Measurements from ENCODE around the gene GAP43. TPM values are rescaled to one million over a fixed set of nuclear protein-coding genes. Genes with fewer than 3 reads are reported as not detected.

The GAP43 gene
- total RNA-seq, 6 experiments from 2014 or later = not detected

DNA sequence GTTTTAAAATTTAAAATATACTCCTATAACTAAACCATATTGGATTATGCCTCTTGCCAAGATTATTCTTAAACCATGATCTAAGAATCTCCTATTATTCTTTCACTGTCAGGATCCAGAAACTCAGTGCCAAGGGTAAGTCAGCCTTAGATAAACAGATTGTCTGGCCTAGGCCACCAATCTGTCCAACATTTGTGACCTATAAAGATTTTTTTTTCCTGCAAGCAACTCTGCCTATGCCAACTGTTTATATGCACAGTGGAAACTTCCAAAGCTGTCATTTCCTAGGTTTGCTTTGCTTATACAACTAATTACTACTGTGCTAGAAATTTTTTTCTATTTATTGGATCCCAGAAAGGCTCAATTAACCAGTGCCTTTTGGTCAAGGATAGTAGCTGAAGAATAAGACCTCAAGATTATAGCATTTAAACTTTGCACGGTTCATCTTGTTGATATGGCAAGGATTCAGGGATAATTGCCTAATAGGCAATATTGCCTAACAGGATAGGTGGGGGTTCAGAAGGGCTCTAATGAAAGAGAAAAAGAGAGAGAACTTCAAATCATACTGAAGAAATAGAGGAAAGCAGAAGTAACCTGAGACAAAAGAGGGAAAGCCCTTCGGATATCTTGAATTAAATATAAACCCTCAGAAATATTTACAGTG, 22.8 kb downstream of the GAP43 start:
- Histone ChIP-seq H3K27ac (peak overlapping the region in 1 of 3 donors; percentile 69), H3K27me3 (no peaks in the 10 kb centered on the region), H3K9me3 (no peaks in the 10 kb centered on the region), H3K4me1 (peaks cover 0 to 18% (median 0%) of the 10 kb centered on the region in 4 donors), H3K36me3 (no peaks in the 10 kb centered on the region), H3K4me3 (no peak overlapping the region)
- ATAC-seq = peak; percentile 86 to 95 (median 92)
- WGBS (ENCODE audit: insufficient coverage, low coverage, low lambda C conversion rate, missing lambda C conversion rate) = 53% methylated on average over 2 of the region's 2 CpGs
- intact Hi-C loops (cut with DNase I) = no loop called here
- no peak for DNase-seq
- TF ChIP-seq, protein P1, sequence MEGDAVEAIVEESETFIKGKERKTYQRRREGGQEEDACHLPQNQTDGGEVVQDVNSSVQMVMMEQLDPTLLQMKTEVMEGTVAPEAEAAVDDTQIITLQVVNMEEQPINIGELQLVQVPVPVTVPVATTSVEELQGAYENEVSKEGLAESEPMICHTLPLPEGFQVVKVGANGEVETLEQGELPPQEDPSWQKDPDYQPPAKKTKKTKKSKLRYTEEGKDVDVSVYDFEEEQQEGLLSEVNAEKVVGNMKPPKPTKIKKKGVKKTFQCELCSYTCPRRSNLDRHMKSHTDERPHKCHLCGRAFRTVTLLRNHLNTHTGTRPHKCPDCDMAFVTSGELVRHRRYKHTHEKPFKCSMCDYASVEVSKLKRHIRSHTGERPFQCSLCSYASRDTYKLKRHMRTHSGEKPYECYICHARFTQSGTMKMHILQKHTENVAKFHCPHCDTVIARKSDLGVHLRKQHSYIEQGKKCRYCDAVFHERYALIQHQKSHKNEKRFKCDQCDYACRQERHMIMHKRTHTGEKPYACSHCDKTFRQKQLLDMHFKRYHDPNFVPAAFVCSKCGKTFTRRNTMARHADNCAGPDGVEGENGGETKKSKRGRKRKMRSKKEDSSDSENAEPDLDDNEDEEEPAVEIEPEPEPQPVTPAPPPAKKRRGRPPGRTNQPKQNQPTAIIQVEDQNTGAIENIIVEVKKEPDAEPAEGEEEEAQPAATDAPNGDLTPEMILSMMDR (IDR thresholded peaks at IDR 0.05) = no peak
- no peak for TF ChIP-seq POLR2A (IDR thresholded peaks at IDR 0.05)

DNA sequence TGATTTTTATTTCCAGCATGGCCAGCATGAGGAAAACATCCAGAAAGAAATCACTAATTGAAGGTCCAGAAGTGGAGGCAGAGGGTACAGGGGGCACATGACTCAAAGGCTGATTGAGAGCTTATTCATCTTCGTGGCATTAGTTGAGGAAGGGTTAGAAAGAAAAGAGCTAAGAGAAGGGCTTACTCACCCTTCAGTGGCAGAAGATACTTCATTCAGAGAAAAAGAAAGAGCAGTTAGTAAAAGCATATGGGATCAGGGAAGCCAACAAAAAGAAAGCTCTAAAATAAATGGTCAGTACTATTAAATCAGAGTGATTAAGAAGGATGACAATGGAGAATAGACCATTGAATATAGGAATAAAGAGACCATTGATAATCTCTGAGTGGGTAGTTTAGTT, 25.2 kb downstream of the GAP43 start:
- TF ChIP-seq, protein P1 (IDR thresholded peaks at IDR 0.05) = no peak
- no peak for TF ChIP-seq POLR2A (IDR thresholded peaks at IDR 0.05)
- H3K36me3 ChIP-seq = no peaks in the 10 kb centered on the region
- H3K4me1 ChIP-seq = peaks cover 0 to 18% (median 0%) of the 10 kb centered on the region in 4 donors
- no peak overlapping the region for H3K27ac ChIP-seq
- no peaks in the 10 kb centered on the region for H3K27me3 ChIP-seq
- 73% methylated on average over 1 of the region's 1 CpG for WGBS (ENCODE audit: insufficient coverage, low coverage, low lambda C conversion rate, missing lambda C conversion rate)
- ATAC-seq = no peak
- intact Hi-C loops (cut with DNase I) = no loop called here
- no peak overlapping the region for H3K4me3 ChIP-seq
- H3K9me3 ChIP-seq = no peaks in the 10 kb centered on the region
- no peak for DNase-seq

- no peak overlapping the region for H3K4me3 ChIP-seq
- H3K4me1 ChIP-seq = peaks cover 0 to 8% (median 0%) of the 10 kb centered on the region in 4 donors
- WGBS (ENCODE audit: insufficient coverage, low coverage, low lambda C conversion rate, missing lambda C conversion rate) = 67% methylated on average over 1 of the region's 1 CpG
- no peak overlapping the region for H3K27ac ChIP-seq
- ATAC-seq (no peak), DNase-seq (no peak)
- TF ChIP-seq, protein P1 (IDR thresholded peaks at IDR 0.05) = no peak
- no peak for TF ChIP-seq POLR2A (IDR thresholded peaks at IDR 0.05)
- no peaks in the 10 kb centered on the region for H3K36me3 ChIP-seq
- intact Hi-C loops (cut with DNase I) = no loop called here
- no peaks in the 10 kb centered on the region for H3K27me3 ChIP-seq
- no peaks in the 10 kb centered on the region for H3K9me3 ChIP-seq
Observed at GRCh38 chr3:115651087-115651486, 27.8 kb downstream of the GAP43 start.

- WGBS (ENCODE audit: insufficient coverage, low coverage, low lambda C conversion rate, missing lambda C conversion rate) = 66% methylated on average over 2 of the region's 2 CpGs
- intact Hi-C loops (cut with DNase I) = no loop called here
- ATAC-seq = no peak
- Histone ChIP-seq H3K4me1 (peaks cover 0 to 3% (median 0%) of the 10 kb centered on the region in 4 donors), H3K27me3 (no peaks in the 10 kb centered on the region), H3K36me3 (no peaks in the 10 kb centered on the region), H3K27ac (no peak overlapping the region), H3K4me3 (no peak overlapping the region), H3K9me3 (no peaks in the 10 kb centered on the region)
- DNase-seq = no peak
- no peak for TF ChIP-seq POLR2A (IDR thresholded peaks at IDR 0.05)
- TF ChIP-seq, protein P1 (IDR thresholded peaks at IDR 0.05) = no peak
Observed at GRCh38 chr3:115651599-115651998, 28.3 kb downstream of the GAP43 start.
